Neutrophil (primary cell): ENCODE results near the gene LRRC7.

Experiments
- H3K27ac ChIP-seq: fragments of 200-600 bp; sonication (generic); 2 replicates; pipeline ENCODE4 v1.5.1; 2016; ENCODE audit warnings: mild to moderate bottlenecking, moderate library complexity
- H3K27me3 ChIP-seq: fragments of 200-600 bp; sonication (generic); 2 replicates; pipeline ENCODE4 v1.6.0; 2016; ENCODE audit warnings: mild to moderate bottlenecking
- H3K36me3 ChIP-seq: fragments of 200-600 bp; sonication (generic); 2 replicates; pipeline ENCODE4 v1.5.1; 2017
- H3K4me1 ChIP-seq, 2 experiments: fragments of 200-600 bp in 1 of 2; sonication (generic) in 1 of 2; 1 replicate in 1 of 2; 2 replicates in 1 of 2; pipeline versions ENCODE4 v1.5.1 to v1.6.1; 2013 to 2016; ENCODE audit warnings: low read depth in 1 of 2, low read length in 1 of 2, mild to moderate bottlenecking in 1 of 2, moderate library complexity in 1 of 2; ENCODE audit not compliant: control insufficient read depth in 1 of 2, insufficient read depth in 1 of 2
- H3K4me3 ChIP-seq, 2 experiments: fragments of 200-600 bp in 1 of 2; sonication (generic) in 1 of 2; 1 replicate in 1 of 2; 2 replicates in 1 of 2; pipeline ENCODE4 v1.5.1; 2013 to 2016; ENCODE audit warnings: low read depth in 1 of 2, low read length in 1 of 2, mild to moderate bottlenecking in 1 of 2, moderate library complexity in 1 of 2
- H3K9me3 ChIP-seq: fragments of 200-600 bp; sonication (generic); 2 replicates; pipeline ENCODE4 v1.5.1; 2016
- CTCF ChIP-seq: fragments of 200-600 bp; sonication (generic); IDR thresholded peaks from 2 replicates; pipeline ENCODE4 v1.5.1; 2016; ENCODE audit warnings: antibody characterized with exemption

Gene LRRC7

GRCh38 chr1:69567652-69568420 lies at the start of gene LRRC7:
TSS of gene LRRC7 (plus strand) at chr1:69567922. CDS start at chr1:69568640, 718 bp downstream.
- H3K36me3 ChIP-seq = no peaks in the 10 kb centered on the region
- peaks cover 10 to 21% of the 10 kb centered on the region in 2 experiments for H3K4me1 ChIP-seq
- no peak within 1 kb of the TSS for H3K27ac ChIP-seq
- TF ChIP-seq CTCF = no peak
- peak within 1 kb of the TSS; percentile 38 to 47 for H3K4me3 ChIP-seq
- no peaks in the 10 kb centered on the region for H3K9me3 ChIP-seq
- H3K27me3 ChIP-seq = peaks cover 99% of the 10 kb centered on the region

GRCh38 chr1:69519006-69519405 lies 48.7 kb upstream of the LRRC7 start:
- no peaks in the 10 kb centered on the region for H3K9me3 ChIP-seq
- H3K27ac ChIP-seq = no peak overlapping the region
- TF ChIP-seq CTCF = no peak
- no peak overlapping the region for H3K4me3 ChIP-seq
- no peaks in the 10 kb centered on the region for H3K36me3 ChIP-seq
- no peaks in the 10 kb centered on the region for H3K4me1 ChIP-seq
- H3K27me3 ChIP-seq = no peaks in the 10 kb centered on the region

- Histone ChIP-seq H3K27ac (no peak overlapping the region), H3K4me1 (no peaks in the 10 kb centered on the region), H3K36me3 (no peaks in the 10 kb centered on the region), H3K27me3 (no peaks in the 10 kb centered on the region), H3K9me3 (no peaks in the 10 kb centered on the region), H3K4me3 (no peak overlapping the region)
- no peak for TF ChIP-seq CTCF
Observed at GRCh38 chr1:69520326-69520725, 47.4 kb upstream of the LRRC7 start.

GRCh38 chr1:69523032-69523431 lies 44.7 kb upstream of the LRRC7 start:
- no peaks in the 10 kb centered on the region for H3K36me3 ChIP-seq
- H3K27ac ChIP-seq = no peak overlapping the region
- TF ChIP-seq CTCF = no peak

GRCh38 chr1:69523461-69523860 lies 44.3 kb upstream of the LRRC7 start:
- H3K27me3 ChIP-seq = no peaks in the 10 kb centered on the region
- H3K27ac ChIP-seq = no peak overlapping the region
- no peak for TF ChIP-seq CTCF
- H3K4me1 ChIP-seq = no peaks in the 10 kb centered on the region
- no peaks in the 10 kb centered on the region for H3K36me3 ChIP-seq
- H3K4me3 ChIP-seq = no peak overlapping the region
- no peaks in the 10 kb centered on the region for H3K9me3 ChIP-seq

More at GRCh38 chr1:69523032-69523431, 44.7 kb upstream of the LRRC7 start:
- Histone ChIP-seq H3K9me3 (no peaks in the 10 kb centered on the region), H3K4me3 (no peak overlapping the region), H3K4me1 (no peaks in the 10 kb centered on the region), H3K27me3 (no peaks in the 10 kb centered on the region)
